ENCODE results near the gene KLHL6. TPM values are rescaled to one million over a fixed set of nuclear protein-coding genes. Genes with fewer than 3 reads are reported as not detected.

The KLHL6 gene
- total and polyA plus RNA-seq, 2 of the 8 experiments (the other 6 are each of a cell fraction or from before 2014, with no cell fraction given), result 0.05 TPM; not detected in 1

DNA sequence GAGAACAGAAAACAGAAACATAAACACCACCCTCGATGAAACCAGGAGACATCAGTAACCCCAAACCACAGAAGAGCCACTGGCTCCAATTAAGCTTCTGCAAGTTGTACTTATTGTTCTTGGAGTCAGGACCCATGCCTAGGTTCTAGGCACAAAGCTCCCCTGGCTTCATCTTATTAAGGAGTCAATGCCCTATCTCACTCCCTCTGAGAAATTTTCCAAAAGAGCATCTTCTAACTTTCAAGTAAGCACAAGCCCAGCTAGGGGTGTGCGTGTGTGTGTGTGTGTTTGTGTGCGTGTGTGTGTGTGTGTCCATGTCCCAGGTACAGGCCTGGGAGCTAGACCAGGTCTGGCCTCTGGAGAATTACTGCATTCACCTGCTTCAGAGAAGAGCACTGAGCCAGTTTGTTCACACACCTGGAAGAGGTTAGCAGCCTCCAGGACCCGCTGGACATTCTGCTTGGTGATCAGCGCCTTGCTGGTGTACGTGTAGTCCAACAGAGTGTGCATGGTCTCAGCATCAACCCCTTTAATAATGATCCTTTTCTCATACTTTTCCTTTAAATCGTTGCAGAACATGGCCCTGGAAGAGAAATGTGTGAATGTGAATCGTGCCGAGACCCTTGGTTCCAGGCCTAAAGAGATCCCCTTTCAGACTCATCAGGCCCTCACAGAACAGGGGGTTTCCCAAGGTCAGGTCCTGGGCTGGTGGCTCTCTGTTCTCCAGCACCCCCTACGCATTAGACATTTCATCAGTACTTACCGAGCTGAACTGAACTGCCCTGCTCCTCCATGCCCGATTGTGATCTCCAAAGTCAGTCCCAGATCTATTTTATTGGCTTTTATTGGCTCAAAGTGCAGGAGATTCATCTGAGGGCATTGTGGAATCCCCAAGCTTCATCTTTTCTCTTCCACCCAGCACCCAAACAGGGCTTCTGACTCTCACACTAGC, 27.8 kb downstream of the KLHL6 start:
- Histone ChIP-seq H4K20me1 (replicated peaks in 1 of 2; ENCODE audit: control insufficient read depth in 1 of 2, insufficient read depth in 2 of 2, low read length in 2 of 2) (no peaks in the 10 kb centered on the region), H3K56ac (replicated peaks; ENCODE audit: insufficient read length, low read depth, low read length) (no peak overlapping the region), H3K23ac (ENCODE audit: insufficient read length) (no peak overlapping the region), H3K79me1 (ENCODE audit: low read depth, low read length) (no peaks in the 10 kb centered on the region), H2BK120ac (replicated peaks; ENCODE audit: low read depth, low read length) (no peak overlapping the region), H2BK12ac (ENCODE audit: low read depth, low read length) (no peak overlapping the region), H3K4me2 (ENCODE audit: insufficient read depth in 1 of 2, low read depth in 2 of 2, low read length in 2 of 2) (no peak overlapping the region), H4K5ac (ENCODE audit: insufficient read length, low read depth, low read length) (no peak overlapping the region), H3K4ac (replicated peaks; ENCODE audit: insufficient read length, low read depth, low read length) (no peak overlapping the region), H2BK20ac (ENCODE audit: low read length) (no peak overlapping the region), H4K91ac (replicated peaks; ENCODE audit: insufficient read length, low read length) (no peak overlapping the region), H3K79me2 (ENCODE audit: control insufficient read depth in 1 of 2, insufficient read depth in 2 of 2, low read length in 2 of 2) (no peaks in the 10 kb centered on the region), H2AK5ac (ENCODE audit: low read depth, low read length) (no peak overlapping the region), H3K27ac (ENCODE audit: low read depth, low read length) (no peak overlapping the region), H3K14ac (ENCODE audit: insufficient read length) (no peak overlapping the region), H2BK15ac (ENCODE audit: low read length) (no peak overlapping the region), H3K18ac (ENCODE audit: extremely low read depth, low read length) (no peak overlapping the region), H2BK5ac (ENCODE audit: low read depth, low read length) (0 out of 2 replicates have a peak overlapping the region, but pooled peaks have one; percentile 24), H3K4me3 (ENCODE audit: extremely low read depth in 1 of 4, insufficient read depth in 2 of 4, low read depth in 3 of 4, low read length in 4 of 4) (no peak overlapping the region), H3K4me1 (replicated peaks in 1 of 4; ENCODE audit: control insufficient read depth in 3 of 4, insufficient read depth in 4 of 4, low read length in 3 of 4) (peaks cover 0 to under 1% (median 0%) of the 10 kb centered on the region in 4 experiments; a peak in 1 of 7 replicates), H3K23me2 (ENCODE audit: low read depth, low read length) (no peaks in the 10 kb centered on the region), H4K8ac (ENCODE audit: extremely low read depth, insufficient read depth, low read length) (no peak overlapping the region), H3K36me3 (ENCODE audit: control insufficient read depth in 2 of 4, insufficient read depth in 4 of 4, low read length in 3 of 4) (no peaks in the 10 kb centered on the region), H3K27me3 (replicated peaks in 1 of 4; ENCODE audit: control insufficient read depth in 3 of 4, extremely low read depth in 1 of 4, insufficient read depth in 3 of 4, low read length in 3 of 4) (peaks cover 0 to 2% (median 0%) of the 10 kb centered on the region in 4 experiments; a peak in 1 of 7 replicates), H3K9ac (replicated peaks in 1 of 4; ENCODE audit: extremely low read depth in 1 of 4, low read depth in 3 of 4, low read length in 3 of 4) (no peak overlapping the region), H3K9me3 (ENCODE audit: insufficient read depth in 2 of 2, low read depth in 1 of 2, low read length in 1 of 2) (no peaks in the 10 kb centered on the region), H2AFZ (ENCODE audit: low read length) (no peak overlapping the region)
- TF ChIP-seq ZNF274 (IDR thresholded peaks at IDR 0.05; ENCODE audit: borderline replicate concordance, extremely low read depth, low read length) (no peak), RXRA (IDR thresholded peaks at IDR 0.05; ENCODE audit: insufficient read depth, low read depth, low read length) (no peak), SIRT6 (IDR thresholded peaks at IDR 0.05; ENCODE audit: low read length) (no peak), SP2 (IDR thresholded peaks at IDR 0.05; ENCODE audit: low read length) (no peak)
- TF ChIP-seq, protein P1, sequence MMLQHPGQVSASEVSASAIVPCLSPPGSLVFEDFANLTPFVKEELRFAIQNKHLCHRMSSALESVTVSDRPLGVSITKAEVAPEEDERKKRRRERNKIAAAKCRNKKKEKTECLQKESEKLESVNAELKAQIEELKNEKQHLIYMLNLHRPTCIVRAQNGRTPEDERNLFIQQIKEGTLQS (IDR thresholded peaks at IDR 0.05; ENCODE audit: insufficient read depth, low read depth, low read length), result no peak
- CTCF ChIA-PET (ENCODE audit: partially characterized antibody), result interaction anchor here (0.8 to 1.8 kb wide), 5 partner anchors 9 to 48 kb away, joined by 4 to 10 read pairs (median 5); no protein-coding TSS in a partner anchor
- POLR2A ChIA-PET (ENCODE audit: partially characterized antibody), result interaction anchor here (2.1 kb wide), 1 partner anchor 12 kb away, joined by 4 read pairs; no protein-coding TSS in a partner anchor
- no peak for DNase-seq (ENCODE audit: low read depth in 1 of 2, low spot score in 2 of 2)
- 94% methylated on average over 12 of the region's 12 CpGs; no CpG with 5 or more reads in 1 of the 2 experiments for WGBS, 2 experiments (ENCODE audit: extremely low coverage in 1 of 2, insufficient coverage in 1 of 2, insufficient read length in 1 of 2, insufficient replicate concordance in 2 of 2, low coverage in 1 of 2, low lambda C conversion rate in 2 of 2, missing lambda C conversion rate in 1 of 2)
- no peak for FAIRE-seq
